HL-60 (cell line): ENCODE results near the gene MRPS35.

Experiments
- DNase-seq, 2 experiments: peaks; one replicate each; pipeline ENCODE4 v3.0.0-alpha.2; 2010 to 2020; ENCODE audit warnings: low read depth in 1 of 2, low spot score in 1 of 2
- H3K27ac ChIP-seq: fragments of 250-450 bp; sonication (Bioruptor Pico); replicated peaks from 2 replicates; pipeline ENCODE4 v1.5.1; 2020; ENCODE audit warnings: mild to moderate bottlenecking, moderate library complexity
- H3K27me3 ChIP-seq: fragments of 250-450 bp; sonication (Bioruptor Pico); 2 replicates; pipeline ENCODE4 v1.5.1; 2021; ENCODE audit warnings: mild to moderate bottlenecking, moderate library complexity; ENCODE audit not compliant: insufficient read depth, poor library complexity, severe bottlenecking
- H3K4me3 ChIP-seq: replicated peaks from 2 replicates; pipeline ENCODE4 v1.5.1; 2011; ENCODE audit warnings: mild to moderate bottlenecking, control low read depth, low read length; ENCODE audit not compliant: insufficient read depth
- GABPA ChIP-seq: IDR thresholded peaks from 2 replicates; pipeline ENCODE4 v1.6.1; 2012; ENCODE audit warnings: low read depth
- POLR2AphosphoS5 ChIP-seq: IDR thresholded peaks from 2 replicates; pipeline ENCODE4 v1.6.1; 2012; ENCODE audit warnings: low read depth
- SPI1 ChIP-seq: IDR thresholded peaks from 2 replicates; pipeline ENCODE4 v1.6.1; 2012; ENCODE audit warnings: low read depth, mild to moderate bottlenecking, borderline replicate concordance
- TF ChIP-seq, protein P1 (sequence below): IDR thresholded peaks from one replicate; pipeline ENCODE4 v1.5.1; 2011; ENCODE audit warnings: low read length, control low read depth, inconsistent platforms; ENCODE audit not compliant: insufficient read depth
- TF ChIP-seq, protein P2 (sequence below): IDR thresholded peaks from 2 replicates; pipeline ENCODE4 v1.6.1; 2012; ENCODE audit warnings: low read depth; ENCODE audit not compliant: insufficient replicate concordance

MRPS35 gene

GRCh38 chr12:27802511-27802910, 91.9 kb downstream of the MRPS35 start:
- TF ChIP-seq, protein P1, sequence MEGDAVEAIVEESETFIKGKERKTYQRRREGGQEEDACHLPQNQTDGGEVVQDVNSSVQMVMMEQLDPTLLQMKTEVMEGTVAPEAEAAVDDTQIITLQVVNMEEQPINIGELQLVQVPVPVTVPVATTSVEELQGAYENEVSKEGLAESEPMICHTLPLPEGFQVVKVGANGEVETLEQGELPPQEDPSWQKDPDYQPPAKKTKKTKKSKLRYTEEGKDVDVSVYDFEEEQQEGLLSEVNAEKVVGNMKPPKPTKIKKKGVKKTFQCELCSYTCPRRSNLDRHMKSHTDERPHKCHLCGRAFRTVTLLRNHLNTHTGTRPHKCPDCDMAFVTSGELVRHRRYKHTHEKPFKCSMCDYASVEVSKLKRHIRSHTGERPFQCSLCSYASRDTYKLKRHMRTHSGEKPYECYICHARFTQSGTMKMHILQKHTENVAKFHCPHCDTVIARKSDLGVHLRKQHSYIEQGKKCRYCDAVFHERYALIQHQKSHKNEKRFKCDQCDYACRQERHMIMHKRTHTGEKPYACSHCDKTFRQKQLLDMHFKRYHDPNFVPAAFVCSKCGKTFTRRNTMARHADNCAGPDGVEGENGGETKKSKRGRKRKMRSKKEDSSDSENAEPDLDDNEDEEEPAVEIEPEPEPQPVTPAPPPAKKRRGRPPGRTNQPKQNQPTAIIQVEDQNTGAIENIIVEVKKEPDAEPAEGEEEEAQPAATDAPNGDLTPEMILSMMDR = no peak
- TF ChIP-seq, protein P2, sequence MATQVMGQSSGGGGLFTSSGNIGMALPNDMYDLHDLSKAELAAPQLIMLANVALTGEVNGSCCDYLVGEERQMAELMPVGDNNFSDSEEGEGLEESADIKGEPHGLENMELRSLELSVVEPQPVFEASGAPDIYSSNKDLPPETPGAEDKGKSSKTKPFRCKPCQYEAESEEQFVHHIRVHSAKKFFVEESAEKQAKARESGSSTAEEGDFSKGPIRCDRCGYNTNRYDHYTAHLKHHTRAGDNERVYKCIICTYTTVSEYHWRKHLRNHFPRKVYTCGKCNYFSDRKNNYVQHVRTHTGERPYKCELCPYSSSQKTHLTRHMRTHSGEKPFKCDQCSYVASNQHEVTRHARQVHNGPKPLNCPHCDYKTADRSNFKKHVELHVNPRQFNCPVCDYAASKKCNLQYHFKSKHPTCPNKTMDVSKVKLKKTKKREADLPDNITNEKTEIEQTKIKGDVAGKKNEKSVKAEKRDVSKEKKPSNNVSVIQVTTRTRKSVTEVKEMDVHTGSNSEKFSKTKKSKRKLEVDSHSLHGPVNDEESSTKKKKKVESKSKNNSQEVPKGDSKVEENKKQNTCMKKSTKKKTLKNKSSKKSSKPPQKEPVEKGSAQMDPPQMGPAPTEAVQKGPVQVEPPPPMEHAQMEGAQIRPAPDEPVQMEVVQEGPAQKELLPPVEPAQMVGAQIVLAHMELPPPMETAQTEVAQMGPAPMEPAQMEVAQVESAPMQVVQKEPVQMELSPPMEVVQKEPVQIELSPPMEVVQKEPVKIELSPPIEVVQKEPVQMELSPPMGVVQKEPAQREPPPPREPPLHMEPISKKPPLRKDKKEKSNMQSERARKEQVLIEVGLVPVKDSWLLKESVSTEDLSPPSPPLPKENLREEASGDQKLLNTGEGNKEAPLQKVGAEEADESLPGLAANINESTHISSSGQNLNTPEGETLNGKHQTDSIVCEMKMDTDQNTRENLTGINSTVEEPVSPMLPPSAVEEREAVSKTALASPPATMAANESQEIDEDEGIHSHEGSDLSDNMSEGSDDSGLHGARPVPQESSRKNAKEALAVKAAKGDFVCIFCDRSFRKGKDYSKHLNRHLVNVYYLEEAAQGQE = no peak
- no peak for TF ChIP-seq SPI1
- TF ChIP-seq GABPA = no peak
- TF ChIP-seq POLR2AphosphoS5 = no peak
- Histone ChIP-seq H3K27me3 (no peaks in the 10 kb centered on the region), H3K27ac (no peak overlapping the region)

GRCh38 chr12:27802936-27803335, 92.3 kb downstream of the MRPS35 start:
- Histone ChIP-seq H3K4me3 (no peak overlapping the region), H3K27ac (no peak overlapping the region), H3K27me3 (no peaks in the 10 kb centered on the region)
- no peak for DNase-seq
- no peak for TF ChIP-seq GABPA
- TF ChIP-seq, protein P2 = no peak
- TF ChIP-seq, protein P1 = no peak
- no peak for TF ChIP-seq POLR2AphosphoS5
- TF ChIP-seq SPI1 = no peak

More at GRCh38 chr12:27802511-27802910, 91.9 kb downstream of the MRPS35 start:
- H3K4me3 ChIP-seq = no peak overlapping the region
- DNase-seq = no peak

- H3K4me3 ChIP-seq = no peak overlapping the region
- DNase-seq = no peak
- H3K27ac ChIP-seq = no peak overlapping the region
- TF ChIP-seq POLR2AphosphoS5 = no peak
- TF ChIP-seq, protein P2 = no peak
- no peak for TF ChIP-seq SPI1
- TF ChIP-seq, protein P1 = no peak
- no peak for TF ChIP-seq GABPA
- no peaks in the 10 kb centered on the region for H3K27me3 ChIP-seq
Measured at GRCh38 chr12:27805238-27805637, 94.6 kb downstream of the MRPS35 start.
